ENCODE measurements around the gene SLC26A11.

Gene SLC26A11

GRCh38 chr17:80216473-80217456 is 3.5 kb upstream of the SLC26A11 start:
- no peak for DNase-seq (ENCODE audit: low read depth in 3 of 3, low spot score in 1 of 3)

GRCh38 chr17:80217703-80218362 is 2.4 kb upstream of the SLC26A11 start:
- DNase-seq (ENCODE audit: low read depth in 3 of 3, low spot score in 1 of 3): no peak

GRCh38 chr17:80218391-80218790 is 1.8 kb upstream of the SLC26A11 start:
- no peak for DNase-seq (ENCODE audit: low read depth in 3 of 3, low spot score in 1 of 3)

- peak; percentile 85 to 87 (median 86) for DNase-seq (ENCODE audit: low read depth in 3 of 3, low spot score in 1 of 3)
These were observed 1.0 kb upstream of the SLC26A11 start for GRCh38 chr17:80219013-80219762.

- DNase-seq (ENCODE audit: low read depth in 3 of 3, low spot score in 1 of 3): no peak
These were observed 519 bp upstream of the SLC26A11 start for GRCh38 chr17:80219763-80220053.

- DNase-seq (ENCODE audit: low read depth in 3 of 3, low spot score in 1 of 3): no peak
These were observed 549 bp downstream of the SLC26A11 start for GRCh38 chr17:80220736-80221215.

- DNase-seq (ENCODE audit: low read depth in 3 of 3, low spot score in 1 of 3): no peak
These were observed 1.3 kb downstream of the SLC26A11 start for GRCh38 chr17:80221351-80222105.

- no peak for DNase-seq (ENCODE audit: low read depth in 3 of 3, low spot score in 1 of 3)
These were observed 2.3 kb downstream of the SLC26A11 start for GRCh38 chr17:80222376-80223141.

- DNase-seq (ENCODE audit: low read depth in 3 of 3, low spot score in 1 of 3): no peak
These were observed 3.1 kb downstream of the SLC26A11 start for GRCh38 chr17:80223142-80223815.

- no peak for DNase-seq (ENCODE audit: low read depth in 3 of 3, low spot score in 1 of 3)
These were observed 3.7 kb downstream of the SLC26A11 start for GRCh38 chr17:80223838-80224497.

GRCh38 chr17:80224683-80225082 is 4.5 kb downstream of the SLC26A11 start:
- DNase-seq (ENCODE audit: low read depth in 3 of 3, low spot score in 1 of 3): no peak

- DNase-seq (ENCODE audit: low read depth in 3 of 3, low spot score in 1 of 3): no peak
These were observed 5.0 kb downstream of the SLC26A11 start for GRCh38 chr17:80225230-80225629.

GRCh38 chr17:80227156-80227555 is 6.9 kb downstream of the SLC26A11 start:
- DNase-seq (ENCODE audit: low read depth in 3 of 3, low spot score in 1 of 3): no peak

GRCh38 chr17:80227666-80228065 is 7.4 kb downstream of the SLC26A11 start:
- DNase-seq (ENCODE audit: low read depth in 3 of 3, low spot score in 1 of 3): no peak

- DNase-seq (ENCODE audit: low read depth in 3 of 3, low spot score in 1 of 3): no peak
These were observed 8.2 kb downstream of the SLC26A11 start for GRCh38 chr17:80228477-80228876.

- DNase-seq (ENCODE audit: low read depth in 3 of 3, low spot score in 1 of 3): no peak
These were observed 8.8 kb downstream of the SLC26A11 start for GRCh38 chr17:80229011-80229410.

GRCh38 chr17:80232438-80232837 is 12.2 kb downstream of the SLC26A11 start:
- no peak for DNase-seq (ENCODE audit: low read depth in 3 of 3, low spot score in 1 of 3)

GRCh38 chr17:80233202-80233601 is 13.0 kb downstream of the SLC26A11 start:
- no peak for DNase-seq (ENCODE audit: low read depth in 3 of 3, low spot score in 1 of 3)

GRCh38 chr17:80236911-80237310 is 16.7 kb downstream of the SLC26A11 start:
- DNase-seq (ENCODE audit: low read depth in 3 of 3, low spot score in 1 of 3): no peak
